ENCODE results near the gene PDGFB.
A peak's percentile ranks its signal among the peaks of the same experiment; 100 is the strongest.

PDGFB gene

DNA sequence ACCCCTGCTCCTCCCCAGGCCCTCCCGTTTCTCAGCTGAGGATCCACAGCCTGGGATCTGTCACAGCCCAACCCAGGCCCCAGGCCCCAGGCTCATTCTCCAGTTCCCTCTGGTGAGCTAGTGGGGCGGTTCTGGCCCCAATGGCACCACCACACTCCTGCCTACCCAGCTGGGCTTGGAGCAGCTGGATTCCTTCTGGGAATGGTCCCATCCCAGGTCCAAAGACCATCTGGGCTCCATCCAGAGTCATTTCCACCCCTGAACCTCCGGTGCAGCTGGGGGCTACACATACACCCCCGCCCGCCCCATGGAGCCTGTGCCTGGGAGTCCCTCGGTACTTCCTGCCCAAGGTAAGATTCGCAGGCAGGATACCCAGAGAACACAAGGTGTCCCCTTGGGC, 35.5 kb upstream of the PDGFB start:
- TF ChIP-seq CTCF (IDR thresholded peaks at IDR 0.05; ENCODE audit: low read length) = no peak
- TF ChIP-seq EZH2phosphoT487 (IDR thresholded peaks at IDR 0.05; ENCODE audit: low read length) = no peak
- no peak for TF ChIP-seq EZH2 (optimal IDR thresholded peaks at IDR 0.05; ENCODE audit: low read depth, low read length)
- Histone ChIP-seq H2AFZ (ENCODE audit: low read length) (no peak overlapping the region), H3K9ac (ENCODE audit: low read length) (no peak overlapping the region), H3K9me2 (replicated peaks; ENCODE audit: insufficient read depth, low read length) (no peaks in the 10 kb centered on the region), H3K27ac (ENCODE audit: low read length) (no peak overlapping the region), H3K36me3 (replicated peaks; ENCODE audit: insufficient read depth, low read length) (no peaks in the 10 kb centered on the region), H3K4me2 (ENCODE audit: low read depth, low read length) (no peak overlapping the region), H3K27me3 (replicated peaks; ENCODE audit: insufficient read depth, low read length) (no peaks in the 10 kb centered on the region), H3K79me2 (ENCODE audit: low read length) (no peaks in the 10 kb centered on the region), H3F3A (ENCODE audit: insufficient read depth, low read length) (peaks cover 3% of the 10 kb centered on the region; the same call in 1 of the 2 replicates), H3K9me3 (replicated peaks; ENCODE audit: insufficient read depth, low read length) (no peaks in the 10 kb centered on the region), H4K20me1 (ENCODE audit: insufficient read depth, low read length) (no peaks in the 10 kb centered on the region), H3K4me3 (ENCODE audit: low read length) (no peak overlapping the region), H3K4me1 (ENCODE audit: low read length) (peaks cover 22% of the 10 kb centered on the region)
- no peak for DNase-seq

DNA sequence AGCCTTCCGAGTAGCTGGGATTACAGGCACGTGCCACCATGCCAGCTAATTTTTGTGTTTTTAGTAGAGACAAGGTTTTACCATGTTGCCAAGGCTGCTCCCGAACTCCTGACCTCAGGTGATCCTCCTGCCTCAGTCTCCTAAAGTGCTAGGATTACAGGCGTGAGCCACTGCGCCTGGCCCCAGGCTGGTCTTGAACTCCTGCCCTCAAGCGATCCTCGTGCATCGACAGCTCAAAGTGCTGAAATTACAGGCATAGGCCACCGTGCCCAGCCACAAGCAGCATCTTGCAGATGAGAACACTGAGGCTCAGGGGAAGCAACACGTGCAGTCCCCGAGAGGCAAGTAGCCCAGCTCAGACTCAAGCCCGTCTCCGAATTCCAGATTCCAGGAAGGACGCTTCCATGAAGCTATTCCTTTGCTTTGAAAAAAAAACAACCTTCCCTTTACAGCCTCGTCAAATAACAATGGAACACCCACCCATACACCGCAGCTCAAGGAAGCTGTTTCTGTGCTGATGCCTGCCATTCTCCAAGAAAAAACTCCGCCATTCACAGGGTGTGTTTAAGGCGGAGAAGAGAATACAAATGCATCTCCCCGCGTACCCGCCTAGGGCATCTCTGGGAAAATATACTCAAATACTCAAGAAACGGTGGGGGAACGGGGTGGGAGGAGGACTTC, 34.5 kb upstream of the PDGFB start:
- H3K9ac ChIP-seq (ENCODE audit: low read length) = no peak overlapping the region
- no peaks in the 10 kb centered on the region for H4K20me1 ChIP-seq (ENCODE audit: insufficient read depth, low read length)
- no peaks in the 10 kb centered on the region for H3K36me3 ChIP-seq (replicated peaks; ENCODE audit: insufficient read depth, low read length)
- no peak overlapping the region for H3K4me3 ChIP-seq (ENCODE audit: low read length)
- peaks cover 22% of the 10 kb centered on the region for H3K4me1 ChIP-seq (ENCODE audit: low read length)
- no peaks in the 10 kb centered on the region for H3K9me2 ChIP-seq (replicated peaks; ENCODE audit: insufficient read depth, low read length)
- no peak overlapping the region for H2AFZ ChIP-seq (ENCODE audit: low read length)
- H3F3A ChIP-seq (ENCODE audit: insufficient read depth, low read length) = peaks cover 3% of the 10 kb centered on the region; the same call in 1 of the 2 replicates
- no peak for DNase-seq
- no peaks in the 10 kb centered on the region for H3K27me3 ChIP-seq (replicated peaks; ENCODE audit: insufficient read depth, low read length)
- no peaks in the 10 kb centered on the region for H3K9me3 ChIP-seq (replicated peaks; ENCODE audit: insufficient read depth, low read length)
- H3K27ac ChIP-seq (ENCODE audit: low read length) = no peak overlapping the region
- TF ChIP-seq CTCF (IDR thresholded peaks at IDR 0.05; ENCODE audit: low read length) (no peak), EZH2 (optimal IDR thresholded peaks at IDR 0.05; ENCODE audit: low read depth, low read length) (no peak), EZH2phosphoT487 (IDR thresholded peaks at IDR 0.05; ENCODE audit: low read length) (no peak)
- H3K79me2 ChIP-seq (ENCODE audit: low read length) = no peaks in the 10 kb centered on the region
- H3K4me2 ChIP-seq (ENCODE audit: low read depth, low read length) = no peak overlapping the region

GRCh38 chr22:39278040-39278439, 33.3 kb upstream of the PDGFB start:
- H4K20me1 ChIP-seq (ENCODE audit: insufficient read depth, low read length) = no peaks in the 10 kb centered on the region
- H3K27ac ChIP-seq (ENCODE audit: low read length) = no peak overlapping the region
- H3K4me1 ChIP-seq (ENCODE audit: low read length) = peaks cover 22% of the 10 kb centered on the region
- TF ChIP-seq CTCF (IDR thresholded peaks at IDR 0.05; ENCODE audit: low read length) = no peak
- no peaks in the 10 kb centered on the region for H3K79me2 ChIP-seq (ENCODE audit: low read length)
- peaks cover 3% of the 10 kb centered on the region; the same call in 1 of the 2 replicates for H3F3A ChIP-seq (ENCODE audit: insufficient read depth, low read length)
- H3K4me3 ChIP-seq (ENCODE audit: low read length) = no peak overlapping the region
- no peak overlapping the region for H3K9ac ChIP-seq (ENCODE audit: low read length)
- no peak for DNase-seq
- H3K4me2 ChIP-seq (ENCODE audit: low read depth, low read length) = 0 out of 2 replicates have a peak overlapping the region, but pooled peaks have one; percentile 31
- H3K9me2 ChIP-seq (replicated peaks; ENCODE audit: insufficient read depth, low read length) = no peaks in the 10 kb centered on the region
- H2AFZ ChIP-seq (ENCODE audit: low read length) = no peak overlapping the region
- no peaks in the 10 kb centered on the region for H3K9me3 ChIP-seq (replicated peaks; ENCODE audit: insufficient read depth, low read length)
- no peaks in the 10 kb centered on the region for H3K36me3 ChIP-seq (replicated peaks; ENCODE audit: insufficient read depth, low read length)
- no peaks in the 10 kb centered on the region for H3K27me3 ChIP-seq (replicated peaks; ENCODE audit: insufficient read depth, low read length)

All from MM.1S (cell line).